Measurements from ENCODE around the gene CACNA1C. TPM values are rescaled to one million over a fixed set of nuclear protein-coding genes. Genes with fewer than 3 reads are reported as not detected.

CACNA1C gene
- total RNA-seq, 2 experiments from 2014 or later, result 0.05 to 0.08 TPM

DNA sequence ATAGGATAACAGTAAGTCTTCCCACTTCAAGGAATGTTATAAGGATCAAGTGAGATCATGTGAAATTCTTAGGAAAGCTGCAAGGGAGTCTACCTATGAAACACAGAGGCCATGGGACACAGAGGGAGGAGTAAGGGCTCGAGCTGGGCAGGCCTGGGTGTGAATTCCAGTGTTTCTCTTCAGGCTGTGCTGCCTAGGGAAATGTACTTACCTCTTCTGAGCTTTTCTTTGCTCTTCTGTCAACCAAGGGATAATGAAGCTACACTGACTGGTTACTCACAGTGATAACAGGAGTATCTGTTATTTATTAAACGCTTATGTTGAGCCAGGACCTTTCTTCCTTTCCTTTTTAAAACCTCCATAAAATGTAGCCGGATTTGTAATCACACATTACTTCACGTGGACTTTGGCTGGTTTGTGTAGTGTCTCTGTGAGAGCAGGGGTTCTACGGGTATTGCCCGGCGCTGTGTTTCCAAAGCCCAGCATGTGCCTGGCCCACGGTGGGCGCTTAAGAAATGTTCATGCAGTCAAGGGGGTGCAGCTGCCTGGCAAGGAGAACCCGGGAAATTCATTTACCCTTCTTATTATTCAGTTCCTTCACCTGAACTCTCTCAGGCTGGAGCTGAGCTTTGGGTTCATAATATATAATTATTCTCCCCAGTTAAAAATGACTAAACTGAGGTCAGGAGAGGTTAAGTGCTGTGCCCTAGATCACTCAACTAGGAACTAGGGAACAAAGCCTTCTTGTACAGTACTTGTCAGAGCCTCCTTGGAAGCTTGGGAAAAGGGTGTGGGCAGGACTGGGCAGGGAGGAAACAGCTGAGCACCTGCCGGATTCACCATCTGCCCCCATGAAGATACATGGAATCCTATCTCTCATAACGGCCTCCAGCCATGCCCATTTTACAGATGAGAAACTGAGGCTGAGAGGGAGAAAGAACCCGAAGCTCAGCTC, 214.2 kb downstream of the CACNA1C start:
- H3K4me3 ChIP-seq (ENCODE audit: low read length), result no peak overlapping the region
- H3K36me3 ChIP-seq (ENCODE audit: insufficient read depth, low read length), result no peaks in the 10 kb centered on the region
- Mint-ChIP-seq H3K4me1 (ENCODE audit: low read depth) (no peaks in the 10 kb centered on the region), H3K36me3 (ENCODE audit: low read depth) (no peaks in the 10 kb centered on the region), H3K9me3 (no peaks in the 10 kb centered on the region), H3K27me3 (no peaks in the 10 kb centered on the region), H3K27ac (no peak overlapping the region), H3K4me3 (no peak overlapping the region)
- intact Hi-C loops (cut with DNase I, micrococcal nuclease), result no loop called here
- no peak overlapping the region for H3K27ac ChIP-seq (ENCODE audit: low read depth in 1 of 2, low read length in 2 of 2)
- TF ChIP-seq, protein P1, sequence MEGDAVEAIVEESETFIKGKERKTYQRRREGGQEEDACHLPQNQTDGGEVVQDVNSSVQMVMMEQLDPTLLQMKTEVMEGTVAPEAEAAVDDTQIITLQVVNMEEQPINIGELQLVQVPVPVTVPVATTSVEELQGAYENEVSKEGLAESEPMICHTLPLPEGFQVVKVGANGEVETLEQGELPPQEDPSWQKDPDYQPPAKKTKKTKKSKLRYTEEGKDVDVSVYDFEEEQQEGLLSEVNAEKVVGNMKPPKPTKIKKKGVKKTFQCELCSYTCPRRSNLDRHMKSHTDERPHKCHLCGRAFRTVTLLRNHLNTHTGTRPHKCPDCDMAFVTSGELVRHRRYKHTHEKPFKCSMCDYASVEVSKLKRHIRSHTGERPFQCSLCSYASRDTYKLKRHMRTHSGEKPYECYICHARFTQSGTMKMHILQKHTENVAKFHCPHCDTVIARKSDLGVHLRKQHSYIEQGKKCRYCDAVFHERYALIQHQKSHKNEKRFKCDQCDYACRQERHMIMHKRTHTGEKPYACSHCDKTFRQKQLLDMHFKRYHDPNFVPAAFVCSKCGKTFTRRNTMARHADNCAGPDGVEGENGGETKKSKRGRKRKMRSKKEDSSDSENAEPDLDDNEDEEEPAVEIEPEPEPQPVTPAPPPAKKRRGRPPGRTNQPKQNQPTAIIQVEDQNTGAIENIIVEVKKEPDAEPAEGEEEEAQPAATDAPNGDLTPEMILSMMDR (IDR thresholded peaks at IDR 0.05), result no peak
- ChIA-PET CTCF (no interaction called here), POLR2A (no interaction called here)
- DNase-seq (no peak), ATAC-seq (ENCODE audit: poor library complexity) (no peak)
- no peaks in the 10 kb centered on the region for H3K9me3 ChIP-seq (ENCODE audit: control insufficient read depth in 1 of 2, insufficient read depth in 1 of 2, low read length in 2 of 2)
- H3K4me1 ChIP-seq (ENCODE audit: insufficient read depth, low read length), result no peaks in the 10 kb centered on the region
- H3K27me3 ChIP-seq (ENCODE audit: control insufficient read depth in 1 of 2, insufficient read depth in 2 of 2, low read length in 2 of 2), result peaks cover 0 to 2% of the 10 kb centered on the region in 2 experiments

DNA sequence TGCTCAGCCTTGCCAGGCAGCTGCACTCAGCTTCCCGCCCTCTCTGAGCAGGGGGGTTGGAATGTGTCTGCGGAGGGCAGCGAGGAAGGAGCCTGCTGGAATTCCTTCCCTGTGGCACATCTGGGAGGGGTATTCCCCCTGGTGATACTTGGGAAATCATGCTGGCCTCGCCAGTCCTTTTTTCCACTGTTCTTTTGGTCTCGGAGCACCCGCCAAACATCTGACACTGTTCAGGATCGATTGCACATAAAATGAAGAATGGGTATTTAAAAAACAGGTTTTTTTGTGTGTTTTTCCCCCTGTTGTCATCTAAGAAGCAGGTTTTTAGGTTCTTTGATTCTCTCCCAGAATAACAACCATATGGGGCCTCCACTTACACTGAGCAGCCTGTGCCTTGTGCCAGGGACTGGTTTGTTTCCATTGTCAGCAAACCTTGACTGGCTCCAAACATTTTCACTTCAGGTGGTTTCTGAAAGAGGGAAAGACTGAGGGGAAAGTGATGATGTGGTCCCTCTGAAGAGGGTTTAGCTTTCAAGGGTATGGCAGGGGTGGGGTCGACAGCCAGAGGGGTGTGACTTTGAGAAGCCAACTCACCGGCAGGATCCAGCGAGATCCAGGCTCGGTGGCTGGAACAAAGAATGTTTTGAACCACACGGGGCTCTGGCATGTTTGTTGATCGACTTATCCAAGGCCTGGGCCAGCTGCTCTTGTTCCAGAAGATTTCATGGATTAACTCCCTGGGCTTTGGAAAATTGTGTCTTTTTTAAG, 215.1 kb downstream of the CACNA1C start:
- H3K4me1 ChIP-seq (ENCODE audit: insufficient read depth, low read length), result no peaks in the 10 kb centered on the region
- Mint-ChIP-seq H3K9me3 (no peaks in the 10 kb centered on the region), H3K27ac (no peak overlapping the region), H3K36me3 (ENCODE audit: low read depth) (no peaks in the 10 kb centered on the region), H3K4me3 (no peak overlapping the region), H3K27me3 (no peaks in the 10 kb centered on the region), H3K4me1 (ENCODE audit: low read depth) (no peaks in the 10 kb centered on the region)
- H3K9me3 ChIP-seq (ENCODE audit: control insufficient read depth in 1 of 2, insufficient read depth in 1 of 2, low read length in 2 of 2), result no peaks in the 10 kb centered on the region
- no peak overlapping the region for H3K27ac ChIP-seq (ENCODE audit: low read depth in 1 of 2, low read length in 2 of 2)
- intact Hi-C loops (cut with DNase I, micrococcal nuclease), result no loop called here
- peaks cover 0 to 2% of the 10 kb centered on the region in 2 experiments for H3K27me3 ChIP-seq (ENCODE audit: control insufficient read depth in 1 of 2, insufficient read depth in 2 of 2, low read length in 2 of 2)
- H3K4me3 ChIP-seq (ENCODE audit: low read length), result no peak overlapping the region
- no peaks in the 10 kb centered on the region for H3K36me3 ChIP-seq (ENCODE audit: insufficient read depth, low read length)
- TF ChIP-seq, protein P1 (IDR thresholded peaks at IDR 0.05), result no peak
- no peak for DNase-seq
- no peak for ATAC-seq (ENCODE audit: poor library complexity)
- ChIA-PET POLR2A (no interaction called here), CTCF (no interaction called here)

DNA sequence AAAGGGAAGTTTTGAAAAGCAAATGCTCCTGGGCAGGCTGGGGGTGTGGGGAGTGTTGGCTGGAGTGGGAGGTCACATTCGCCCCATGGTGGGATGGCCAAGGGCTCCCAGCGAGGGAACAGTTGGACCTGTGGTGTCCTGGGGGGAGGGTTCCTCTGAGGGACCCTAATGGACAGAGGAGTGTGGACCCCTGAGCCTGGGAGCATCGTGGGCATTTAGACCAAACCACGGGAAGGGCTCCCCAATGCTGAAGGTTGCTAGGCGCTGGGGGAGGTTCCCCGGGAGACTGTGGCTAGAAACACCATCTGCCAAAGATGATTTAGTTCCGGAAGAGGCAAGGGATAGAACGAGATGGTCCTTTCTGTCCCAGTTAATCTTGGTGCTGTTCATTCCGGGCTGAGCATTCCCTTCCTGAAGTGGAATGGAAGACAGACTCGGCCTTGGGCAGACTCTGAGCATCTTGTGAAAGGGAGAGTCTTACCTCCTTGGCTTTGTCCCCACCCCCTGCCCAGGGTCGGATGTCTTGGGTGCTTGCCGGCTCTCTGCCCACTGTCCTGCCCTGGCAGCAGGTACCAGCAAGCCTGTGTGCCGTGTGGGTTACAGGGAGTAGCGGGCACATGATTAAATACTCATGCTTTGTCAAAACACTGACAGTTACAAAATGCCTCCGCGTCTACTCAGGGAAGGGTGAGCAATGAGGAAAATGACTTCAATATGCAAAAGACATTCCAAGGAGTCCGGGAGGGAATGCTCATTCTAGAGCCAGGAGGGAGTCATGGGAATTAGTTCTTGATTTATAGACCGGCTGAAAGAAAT, 215.9 kb downstream of the CACNA1C start:
- intact Hi-C loops (cut with DNase I, micrococcal nuclease), result no loop called here
- H3K9me3 Mint-ChIP-seq, result no peaks in the 10 kb centered on the region

More for the DNA sequence above, 215.9 kb downstream of the CACNA1C start:
- H3K4me3 Mint-ChIP-seq, result no peak overlapping the region
- no peaks in the 10 kb centered on the region for H3K4me1 Mint-ChIP-seq (ENCODE audit: low read depth)
- DNase-seq (no peak), ATAC-seq (ENCODE audit: poor library complexity) (no peak)
- ChIA-PET CTCF (no interaction called here), POLR2A (no interaction called here)
- H3K9me3 ChIP-seq (ENCODE audit: control insufficient read depth in 1 of 2, insufficient read depth in 1 of 2, low read length in 2 of 2), result no peaks in the 10 kb centered on the region
- H3K27me3 Mint-ChIP-seq, result no peaks in the 10 kb centered on the region
- H3K27ac Mint-ChIP-seq, result no peak overlapping the region
- no peak overlapping the region for H3K4me3 ChIP-seq (ENCODE audit: low read length)
- no peaks in the 10 kb centered on the region for H3K4me1 ChIP-seq (ENCODE audit: insufficient read depth, low read length)
- H3K27me3 ChIP-seq (ENCODE audit: control insufficient read depth in 1 of 2, insufficient read depth in 2 of 2, low read length in 2 of 2), result peaks cover 0 to 2% of the 10 kb centered on the region in 2 experiments
- TF ChIP-seq, protein P1 (IDR thresholded peaks at IDR 0.05), result no peak
- H3K36me3 ChIP-seq (ENCODE audit: insufficient read depth, low read length), result no peaks in the 10 kb centered on the region
- H3K36me3 Mint-ChIP-seq (ENCODE audit: low read depth), result no peaks in the 10 kb centered on the region
- no peak overlapping the region for H3K27ac ChIP-seq (ENCODE audit: low read depth in 1 of 2, low read length in 2 of 2)

Data from CD4-positive, alpha-beta T cell (primary cell).